HEK293T (cell line): ENCODE measurements around the gene PHLPP1.

ENCODE experiments used
- ARNT ChIP-seq: fragments of 450-650 bp; IDR thresholded peaks from 2 replicates; pipeline ENCODE4 v1.6.1; 2017; ENCODE audit warnings: mild to moderate bottlenecking
- ELF4 ChIP-seq: fragments of 450-650 bp; IDR thresholded peaks from 2 replicates; pipeline ENCODE4 v1.6.1; 2017; ENCODE audit warnings: antibody characterized with exemption
- FOXM1 ChIP-seq: fragments of 450-650 bp; IDR thresholded peaks from 2 replicates; pipeline ENCODE4 v1.6.1; 2017; ENCODE audit warnings: mild to moderate bottlenecking, borderline replicate concordance
- HDGF ChIP-seq: fragments of 450-650 bp; IDR thresholded peaks from 2 replicates; pipeline ENCODE4 v1.6.1; 2017; ENCODE audit warnings: antibody characterized with exemption, borderline replicate concordance
- SP1 ChIP-seq: fragments of 450-650 bp; IDR thresholded peaks from 2 replicates; pipeline ENCODE4 v1.6.1; 2017
- SUZ12 ChIP-seq: fragments of 450-650 bp; IDR thresholded peaks from 2 replicates; pipeline ENCODE4 v1.6.1; 2016; ENCODE audit warnings: mild to moderate bottlenecking
- TARDBP ChIP-seq: fragments of 450-650 bp; IDR thresholded peaks from 2 replicates; pipeline ENCODE4 v1.6.1; 2016

DNA sequence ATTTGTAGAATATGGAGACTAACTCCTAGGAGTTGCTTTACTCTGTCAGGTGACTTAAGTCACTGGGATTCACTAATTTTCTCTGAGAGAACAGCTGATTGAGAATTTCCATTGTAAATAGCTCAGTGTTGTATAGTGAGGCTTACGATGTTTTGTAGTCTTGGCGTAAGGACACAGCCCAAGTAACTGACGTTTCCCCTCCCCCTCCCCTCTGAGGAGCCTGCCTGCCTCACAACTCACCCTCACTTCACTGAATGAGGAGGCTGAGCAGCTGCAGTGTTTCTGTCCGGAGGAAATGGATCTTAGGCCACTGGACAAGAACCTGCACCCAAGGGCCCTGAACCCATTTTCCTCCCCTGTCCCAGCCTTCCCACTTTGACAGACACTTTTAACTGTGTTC, 264.6 kb downstream of the PHLPP1 start:
- TF ChIP-seq FOXM1 (no peak), HDGF (no peak), TARDBP (no peak), SUZ12 (no peak), ARNT (no peak), SP1 (no peak), ELF4 (no peak)
